Keratinocyte (primary cell): ENCODE data around the gene RPL41. TPM values are rescaled to one million over a fixed set of nuclear protein-coding genes. Genes with fewer than 3 reads are reported as not detected.

Experiments used
- DNase-seq: peaks from one replicate; pipeline ENCODE4 v3.0.0-alpha.2; 2011; ENCODE audit warnings: low read depth, missing footprints, low spot score
- FAIRE-seq: peaks from 2 replicates; lab custom pipeline; 2011; peaks lifted over from hg19 to GRCh38; lab: Jason Lieb, UNC
- H2AFZ ChIP-seq: 2 replicates; pipeline ENCODE4 v1.6.0; 2012; ENCODE audit warnings: low read length, control low read depth, inconsistent platforms; ENCODE audit not compliant: control insufficient read depth
- H3K27ac ChIP-seq: 2 replicates; pipeline ENCODE4 v1.5.1; 2011; ENCODE audit warnings: low read length; ENCODE audit not compliant: control insufficient read depth, insufficient read depth
- H3K27me3 ChIP-seq: 3 replicates; pipeline ENCODE4 v1.6.0; 2011; ENCODE audit warnings: low read length; ENCODE audit not compliant: control insufficient read depth, insufficient read depth; ENCODE audit errors: extremely low read depth
- H3K36me3 ChIP-seq, 2 experiments: 2 replicates in 1 of 2; 3 replicates in 1 of 2; pipeline ENCODE4 v1.5.1; 2011; ENCODE audit warnings: low read length in 2 of 2, mild to moderate bottlenecking in 1 of 2; ENCODE audit not compliant: control insufficient read depth in 2 of 2, insufficient read depth in 2 of 2; ENCODE audit errors: extremely low read depth in 1 of 2
- H3K4me1 ChIP-seq: 3 replicates; pipeline ENCODE4 v1.5.1; 2011; ENCODE audit warnings: low read length; ENCODE audit not compliant: control insufficient read depth, insufficient read depth; ENCODE audit errors: extremely low read depth
- H3K4me2 ChIP-seq: 3 replicates; pipeline ENCODE4 v1.6.0; 2011; ENCODE audit warnings: low read depth, low read length; ENCODE audit not compliant: control insufficient read depth, insufficient read depth; ENCODE audit errors: extremely low read depth
- H3K4me3 ChIP-seq, 3 experiments: fragments of 200-600 bp in 1 of 3; sonication (generic) in 1 of 3; 2 replicates in 2 of 3; 3 replicates in 1 of 3; pipeline ENCODE4 v1.5.1; 2011 to 2016; ENCODE audit warnings: low read length in 3 of 3, mild to moderate bottlenecking in 3 of 3, control low read depth in 2 of 3, inconsistent platforms in 1 of 3, low read depth in 1 of 3, mixed read lengths in 1 of 3, mixed run types in 1 of 3, moderate library complexity in 1 of 3; ENCODE audit not compliant: control insufficient read depth in 2 of 3, insufficient read depth in 2 of 3; ENCODE audit errors: extremely low read depth in 1 of 3
- H3K79me2 ChIP-seq: 2 replicates; pipeline ENCODE4 v1.6.0; 2012; ENCODE audit warnings: low read length; ENCODE audit not compliant: control insufficient read depth, insufficient read depth
- H3K9ac ChIP-seq: 3 replicates; pipeline ENCODE4 v1.6.0; 2011; ENCODE audit warnings: low read length; ENCODE audit not compliant: control insufficient read depth, insufficient read depth; ENCODE audit errors: extremely low read depth
- H3K9me1 ChIP-seq: 3 replicates; pipeline ENCODE4 v1.6.0; 2011; ENCODE audit warnings: low read length; ENCODE audit not compliant: control insufficient read depth, insufficient read depth; ENCODE audit errors: extremely low read depth
- H3K9me3 ChIP-seq: 2 replicates; pipeline ENCODE4 v1.5.1; 2012; ENCODE audit warnings: low read depth, low read length; ENCODE audit not compliant: control insufficient read depth
- H4K20me1 ChIP-seq: 3 replicates; pipeline ENCODE4 v1.6.0; 2011; ENCODE audit warnings: low read length; ENCODE audit not compliant: control insufficient read depth, insufficient read depth; ENCODE audit errors: extremely low read depth
- CTCF ChIP-seq, 3 experiments: IDR thresholded peaks in 1 of 3; conservative IDR thresholded peaks in 1 of 3; optimal IDR thresholded peaks in 1 of 3; 2 replicates in 2 of 3; 3 replicates in 1 of 3; pipeline versions ENCODE3 to v1.5.1; 2011; ENCODE audit warnings: low read length in 3 of 3, mild to moderate bottlenecking in 3 of 3, moderate library complexity in 2 of 3, control low read depth in 1 of 3, inconsistent platforms in 1 of 3; ENCODE audit not compliant: insufficient read depth in 2 of 3; ENCODE audit errors: extremely low read depth in 1 of 3
- EZH2 ChIP-seq: IDR thresholded peaks from one replicate; pipeline ENCODE4 v1.6.1; 2012; ENCODE audit warnings: inconsistent platforms, mild to moderate bottlenecking, low read length, moderate library complexity
- dilution Hi-C: fragments of 300-500 bp; cut with MboI; formaldehyde crosslinking; loops from one replicate; pipeline ENCODE4 v1.7.0; 2020; ENCODE audit warnings: low sequenced_read_pairs; ENCODE audit not compliant: extremely low pct_ligation_motif_present
- polyA plus RNA-seq, 5 experiments: library from polyadenylated mRNA; depleted of rRNA in 3 of 5; stranded (reverse) in 3 of 5; stranded (forward) in 1 of 5; unstranded in 1 of 5; fragments of >200 nt; gene quantifications; 1 replicate in 1 of 5; 2 replicates in 3 of 5; 3 replicates in 1 of 5; pipeline versions ENCODE4 v1.2.1 to v1.2.3, GENCODE V29; 2011 to 2012; ENCODE audit warnings: missing spikeins in 2 of 5, low read depth in 1 of 5, low replicate concordance in 1 of 5

The RPL41 gene
- polyA plus RNA-seq, 1 donor (not counting 4 experiments of a cell fraction or from before 2014, with no cell fraction given): 10,481 TPM

DNA sequence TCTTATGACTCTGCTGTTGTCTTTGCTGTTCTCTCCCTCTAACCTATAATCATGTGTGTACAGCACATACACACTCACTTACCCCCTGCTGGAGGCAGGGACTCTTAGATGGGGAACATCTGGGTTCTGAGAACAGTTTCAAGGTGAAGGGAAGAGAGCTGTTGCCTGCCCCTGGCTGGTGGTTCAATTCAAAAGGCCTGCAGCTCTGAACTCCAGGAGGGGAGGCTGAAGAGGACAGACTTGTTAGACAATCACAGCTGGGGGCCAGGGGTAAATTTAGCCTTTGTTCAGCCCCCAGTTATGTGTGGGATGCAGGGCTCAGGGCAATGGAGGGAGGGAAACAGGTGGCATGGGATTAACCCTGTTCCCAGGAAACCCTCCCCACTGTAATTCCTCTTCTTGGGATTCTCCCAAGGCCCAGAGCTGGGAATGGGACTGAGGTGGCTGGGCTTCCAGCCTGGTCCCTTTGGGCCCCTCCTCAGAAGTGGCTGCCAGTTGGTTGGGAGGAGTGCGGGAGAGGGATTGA lies 37.9 kb downstream of the RPL41 start:
- Histone ChIP-seq H3K79me2 (peaks cover 12% of the 10 kb centered on the region), H3K36me3 (peaks cover 5 to 7% of the 10 kb centered on the region in 2 experiments), H3K9ac (no peak overlapping the region), H3K27ac (no peak overlapping the region), H3K4me3 (no peak overlapping the region), H3K4me2 (no peak overlapping the region), H3K4me1 (peaks cover 19% of the 10 kb centered on the region), H3K9me3 (no peaks in the 10 kb centered on the region), H3K27me3 (no peaks in the 10 kb centered on the region), H3K9me1 (no peaks in the 10 kb centered on the region), H4K20me1 (no peaks in the 10 kb centered on the region), H2AFZ (no peak overlapping the region)
- TF ChIP-seq CTCF (optimal IDR thresholded peaks at IDR 0.05 in 1 of 3, IDR thresholded peaks at IDR 0.05 in 1 of 3, conservative IDR thresholded peaks at IDR 0.05 in 1 of 3; ENCODE audit: extremely low read depth in 1 of 3, insufficient read depth in 2 of 3, low read length in 3 of 3) (no peak), EZH2 (no peak)
- DNase-seq (no peak), FAIRE-seq (no peak)
- dilution Hi-C loops: no loop called here

GRCh38 chr12:56154818-56155217 lies 38.4 kb downstream of the RPL41 start:
- H3K79me2 ChIP-seq: peaks cover 17% of the 10 kb centered on the region
- H3K9me1 ChIP-seq: no peaks in the 10 kb centered on the region
- H3K4me2 ChIP-seq: no peak overlapping the region
- H3K4me1 ChIP-seq: peaks cover 24% of the 10 kb centered on the region
- H3K9ac ChIP-seq: no peak overlapping the region
- H3K36me3 ChIP-seq: peaks cover 10 to 12% of the 10 kb centered on the region in 2 experiments
- no peaks in the 10 kb centered on the region for H3K27me3 ChIP-seq
- no peak overlapping the region for H3K4me3 ChIP-seq
- H3K27ac ChIP-seq: no peak overlapping the region
- no peaks in the 10 kb centered on the region for H3K9me3 ChIP-seq
- FAIRE-seq (no peak), DNase-seq (no peak)
- dilution Hi-C loops: no loop called here
- no peak overlapping the region for H2AFZ ChIP-seq
- peaks cover under 1% of the 10 kb centered on the region for H4K20me1 ChIP-seq
- no peak for TF ChIP-seq CTCF (optimal IDR thresholded peaks at IDR 0.05 in 1 of 3, IDR thresholded peaks at IDR 0.05 in 1 of 3, conservative IDR thresholded peaks at IDR 0.05 in 1 of 3; ENCODE audit: extremely low read depth in 1 of 3, insufficient read depth in 2 of 3, low read length in 3 of 3)
- no peak for TF ChIP-seq EZH2
